ENCODE results near the gene MAP3K3. TPM values are rescaled to one million over a fixed set of nuclear protein-coding genes. Genes with fewer than 3 reads are reported as not detected.

MAP3K3 gene
- total and polyA plus RNA-seq, 10 of the 15 experiments (the other 5 are each of a cell fraction or from before 2014, with no cell fraction given) = 1.6 to 24.1 (median 15.0) TPM

GRCh38 chr17:63698886-63699637 is 76.8 kb downstream of the MAP3K3 start (continued):
- TF ChIP-seq SKIL (IDR thresholded peaks at IDR 0.05; ENCODE audit: low read depth, poor library complexity, severe bottlenecking) (no peak), BMI1 (IDR thresholded peaks at IDR 0.05; ENCODE audit: borderline replicate concordance) (no peak), TCF3 (IDR thresholded peaks at IDR 0.05; ENCODE audit: borderline replicate concordance, insufficient read depth, low read depth, low read length) (peak; percentile 67; the same call in 1 of the 2 replicates), HCFC1 (IDR thresholded peaks at IDR 0.05; ENCODE audit: low read length) (no peak), ZBTB33 (IDR thresholded peaks at IDR 0.05) (no peak), ZSCAN29 (IDR thresholded peaks at IDR 0.05) (no peak), CBX3 (IDR thresholded peaks at IDR 0.05; ENCODE audit: borderline replicate concordance, low read depth) (no peak), PML (IDR thresholded peaks at IDR 0.05; ENCODE audit: low read length) (no peak), CREB1 (IDR thresholded peaks at IDR 0.05; ENCODE audit: low read depth) (peak; percentile 49; the same call in 1 of the 2 replicates), MEF2A (IDR thresholded peaks at IDR 0.05; ENCODE audit: insufficient read depth, low read depth, low read length) (0 out of 2 replicates have a peak, but pooled peaks have one; percentile 36), ASH2L (IDR thresholded peaks at IDR 0.05; ENCODE audit: borderline replicate concordance, low read depth) (no peak), SREBF1 (IDR thresholded peaks at IDR 0.05; ENCODE audit: low read length) (no peak), ZNF622 (IDR thresholded peaks at IDR 0.05) (no peak), STAT3 (IDR thresholded peaks at IDR 0.05; ENCODE audit: low read depth, low read length) (no peak), ZNF274 (IDR thresholded peaks at IDR 0.05; ENCODE audit: insufficient read depth, insufficient read length) (no peak), E2F4 (IDR thresholded peaks at IDR 0.05; ENCODE audit: low read depth, low read length) (no peak), KAT2A (conservative IDR thresholded peaks at IDR 0.05; ENCODE audit: control insufficient read depth, low read depth, low read length) (no peak), MEF2B (IDR thresholded peaks at IDR 0.05; ENCODE audit: partially characterized antibody, poor library complexity, severe bottlenecking) (peak; percentile 94), NR2F1 (conservative IDR thresholded peaks at IDR 0.05) (peak; percentile 80; the same call in 1 of the 2 replicates), FOXK2 (IDR thresholded peaks at IDR 0.05) (peak; percentile 42; the same call in 1 of the 2 replicates), MXI1 (IDR thresholded peaks at IDR 0.05; ENCODE audit: low read depth, low read length) (peak; percentile 30; the same call in 1 of the 2 replicates), SPI1 (IDR thresholded peaks at IDR 0.05; ENCODE audit: borderline replicate concordance, insufficient read depth, low read depth, low read length) (peak; percentile 63)
- TF ChIP-seq, protein P1, sequence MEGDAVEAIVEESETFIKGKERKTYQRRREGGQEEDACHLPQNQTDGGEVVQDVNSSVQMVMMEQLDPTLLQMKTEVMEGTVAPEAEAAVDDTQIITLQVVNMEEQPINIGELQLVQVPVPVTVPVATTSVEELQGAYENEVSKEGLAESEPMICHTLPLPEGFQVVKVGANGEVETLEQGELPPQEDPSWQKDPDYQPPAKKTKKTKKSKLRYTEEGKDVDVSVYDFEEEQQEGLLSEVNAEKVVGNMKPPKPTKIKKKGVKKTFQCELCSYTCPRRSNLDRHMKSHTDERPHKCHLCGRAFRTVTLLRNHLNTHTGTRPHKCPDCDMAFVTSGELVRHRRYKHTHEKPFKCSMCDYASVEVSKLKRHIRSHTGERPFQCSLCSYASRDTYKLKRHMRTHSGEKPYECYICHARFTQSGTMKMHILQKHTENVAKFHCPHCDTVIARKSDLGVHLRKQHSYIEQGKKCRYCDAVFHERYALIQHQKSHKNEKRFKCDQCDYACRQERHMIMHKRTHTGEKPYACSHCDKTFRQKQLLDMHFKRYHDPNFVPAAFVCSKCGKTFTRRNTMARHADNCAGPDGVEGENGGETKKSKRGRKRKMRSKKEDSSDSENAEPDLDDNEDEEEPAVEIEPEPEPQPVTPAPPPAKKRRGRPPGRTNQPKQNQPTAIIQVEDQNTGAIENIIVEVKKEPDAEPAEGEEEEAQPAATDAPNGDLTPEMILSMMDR (IDR thresholded peaks at IDR 0.05 in 2 of 3, conservative IDR thresholded peaks at IDR 0.05 in 1 of 3; ENCODE audit: control insufficient read depth in 2 of 3, extremely low read depth in 1 of 3, insufficient read depth in 1 of 3, low read depth in 3 of 3, low read length in 3 of 3) = no peak

Data from GM12878 (cell line).